Spleen (tissue), 11 donors: ENCODE results near the gene ME3. TPM values are rescaled to one million over a fixed set of nuclear protein-coding genes. Genes with fewer than 3 reads are reported as not detected.
A peak's percentile ranks its signal among the peaks of the same experiment; 100 is the strongest.

ENCODE experiments used
- DNase-seq: peaks from one replicate; pipeline ENCODE4 v3.0.0-alpha.2; 2020
- H3K27ac ChIP-seq, 8 donors: fragments of 200-600 bp; sonication (generic) in 7 of 8; 1 replicate in 4 of 8; 2 replicates in 4 of 8; pipeline versions ENCODE4 v1.5.0 to v1.8.0; 2016 to 2021; ENCODE audit warnings: inconsistent platforms in 4 of 8, mild to moderate bottlenecking in 4 of 8, moderate library complexity in 1 of 8
- H3K27me3 ChIP-seq, 7 donors: fragments of 200-600 bp; sonication (generic) in 6 of 7; replicated peaks in 1 of 7; 1 replicate in 4 of 7; 2 replicates in 3 of 7; pipeline versions ENCODE4 v1.5.0 to v1.8.0; 2016 to 2021; ENCODE audit warnings: inconsistent platforms in 3 of 7, mild to moderate bottlenecking in 1 of 7
- H3K36me3 ChIP-seq, 6 donors: fragments of 200-600 bp; sonication (generic) in 5 of 6; 1 replicate in 4 of 6; 2 replicates in 2 of 6; pipeline versions ENCODE4 v1.5.0 to v1.8.0; 2016 to 2021; ENCODE audit warnings: inconsistent platforms in 2 of 6
- H3K4me1 ChIP-seq, 6 donors: fragments of 200-600 bp; sonication (generic) in 5 of 6; 1 replicate in 3 of 6; 2 replicates in 3 of 6; pipeline versions ENCODE4 v1.5.0 to v1.8.0; 2016 to 2021; ENCODE audit warnings: inconsistent platforms in 3 of 6
- H3K4me3 ChIP-seq, 8 donors: fragments of 200-600 bp; sonication (generic) in 7 of 8; 1 replicate in 4 of 8; 2 replicates in 4 of 8; pipeline versions ENCODE4 v1.5.0 to v1.8.0; 2016 to 2021; ENCODE audit warnings: inconsistent platforms in 4 of 8, mild to moderate bottlenecking in 4 of 8, moderate library complexity in 2 of 8
- H3K9me3 ChIP-seq, 8 donors: fragments of 200-600 bp; sonication (generic) in 7 of 8; 1 replicate in 4 of 8; 2 replicates in 4 of 8; pipeline versions ENCODE4 v1.5.0 to v1.8.0; 2016 to 2021; ENCODE audit warnings: inconsistent platforms in 4 of 8
- POLR2A ChIP-seq, 3 donors: fragments of 450-650 bp; IDR thresholded peaks; one replicate each; pipeline ENCODE4 v1.5.1; 2017; ENCODE audit warnings: antibody characterized with exemption in 3 of 3, mild to moderate bottlenecking in 1 of 3
- POLR2AphosphoS5 ChIP-seq, 3 donors: sonication (generic); formaldehyde crosslinking; IDR thresholded peaks; one replicate each; pipeline ENCODE4 v1.5.1; 2017; ENCODE audit warnings: antibody characterized with exemption in 3 of 3
- WGBS, 5 donors: extraction: QIAGEN DNeasy Blood & Tissue Kit in 3 of 5; methylation state at CpG; one replicate each; pipeline versions ENCODE4 v1.1.5 to v1.1.7; 2013 to 2018; 5-methylcytosine and 5-hydroxymethylcytosine counted together
- intact Hi-C: fragments of 100-400 bp; cut with DNase I; formaldehyde crosslinking; loops from one replicate; pipeline ENCODE4 v1.15.0; 2023; ENCODE audit warnings: low total_unique reads
- polyA plus RNA-seq, 3 donors: library from polyadenylated mRNA; stranded (reverse); fragments of 200-250 nt; gene quantifications; one replicate each; pipeline ENCODE4 v1.2.1, GENCODE V29; 2013
- total RNA-seq, 7 donors: library from RNA; depleted of rRNA in 3 of 7; stranded (reverse); fragments of >200 nt in 3 of 7; fragmentation: NEBNext Ultra II Directional in 4 of 7; extraction: Animal tissue kit (Norgen Biotek cat#: 25700) in 4 of 7; gene quantifications; one replicate each; pipeline versions ENCODE4 v1.1.0 to v1.2.1, GENCODE V29; 2016 to 2021
- TF ChIP-seq, protein P1 (sequence below), 11 experiments: fragments of 200-600 bp in 7 of 11; fragments of 450-650 bp in 4 of 11; sonication (generic) in 4 of 11; IDR thresholded peaks in 8 of 11; conservative IDR thresholded peaks in 3 of 11; 1 replicate in 7 of 11; 2 replicates in 4 of 11; pipeline versions ENCODE4 v1.4.0 to v1.8.0; 2016 to 2021; ENCODE audit warnings: antibody characterized with exemption in 11 of 11, inconsistent platforms in 4 of 11, mild to moderate bottlenecking in 1 of 11
- donor health status: healthy with polysubstance abuse.
- donor health status: DM: no; HTN: no; CAD: no; lungs with moderate emphysema.
- donor health status: DM: no; HTN: no; CAD: no.
- donor health status: Bipolar disorder and iron deficiency.
- donor health status: healthy.
- donor health status: DM: no; HTN: no; CAD: no.
- donor health status: DM: yes; HTN: yes; CAD: no.

The ME3 gene
- total and polyA plus RNA-seq, 10 donors = 6.4 to 25.9 (median 18.3) TPM

DNA sequence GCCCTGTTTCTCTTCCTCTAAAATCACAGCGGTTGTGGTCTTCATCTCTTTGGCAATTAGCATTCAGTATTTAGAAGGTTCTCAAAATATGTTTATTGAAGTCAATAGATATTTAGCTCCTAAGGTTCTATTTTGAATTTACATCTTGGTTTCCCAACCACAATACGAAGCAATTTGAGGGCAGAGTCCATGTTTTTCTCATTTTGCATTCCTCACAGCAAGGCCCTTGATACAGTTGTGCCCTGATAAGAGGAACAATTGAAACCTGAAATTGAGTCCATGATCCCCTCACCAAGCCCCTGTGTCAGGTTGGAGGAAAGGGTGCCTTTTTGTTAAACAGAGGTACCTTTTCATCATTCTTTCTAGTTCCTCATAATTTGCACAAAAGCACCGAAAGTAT is 166.2 kb downstream of the ME3 start:
- DNase-seq = no peak
- TF ChIP-seq POLR2A (IDR thresholded peaks at IDR 0.05) = no peak
- TF ChIP-seq, protein P1, sequence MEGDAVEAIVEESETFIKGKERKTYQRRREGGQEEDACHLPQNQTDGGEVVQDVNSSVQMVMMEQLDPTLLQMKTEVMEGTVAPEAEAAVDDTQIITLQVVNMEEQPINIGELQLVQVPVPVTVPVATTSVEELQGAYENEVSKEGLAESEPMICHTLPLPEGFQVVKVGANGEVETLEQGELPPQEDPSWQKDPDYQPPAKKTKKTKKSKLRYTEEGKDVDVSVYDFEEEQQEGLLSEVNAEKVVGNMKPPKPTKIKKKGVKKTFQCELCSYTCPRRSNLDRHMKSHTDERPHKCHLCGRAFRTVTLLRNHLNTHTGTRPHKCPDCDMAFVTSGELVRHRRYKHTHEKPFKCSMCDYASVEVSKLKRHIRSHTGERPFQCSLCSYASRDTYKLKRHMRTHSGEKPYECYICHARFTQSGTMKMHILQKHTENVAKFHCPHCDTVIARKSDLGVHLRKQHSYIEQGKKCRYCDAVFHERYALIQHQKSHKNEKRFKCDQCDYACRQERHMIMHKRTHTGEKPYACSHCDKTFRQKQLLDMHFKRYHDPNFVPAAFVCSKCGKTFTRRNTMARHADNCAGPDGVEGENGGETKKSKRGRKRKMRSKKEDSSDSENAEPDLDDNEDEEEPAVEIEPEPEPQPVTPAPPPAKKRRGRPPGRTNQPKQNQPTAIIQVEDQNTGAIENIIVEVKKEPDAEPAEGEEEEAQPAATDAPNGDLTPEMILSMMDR (IDR thresholded peaks at IDR 0.05 in 8 of 11, conservative IDR thresholded peaks at IDR 0.05 in 3 of 11) = no peak
- TF ChIP-seq POLR2AphosphoS5 (IDR thresholded peaks at IDR 0.05) = no peak
- Histone ChIP-seq H3K4me3 (no peak overlapping the region), H3K36me3 (no peaks in the 10 kb centered on the region), H3K27me3 (no peaks in the 10 kb centered on the region), H3K9me3 (no peaks in the 10 kb centered on the region), H3K27ac (no peak overlapping the region), H3K4me1 (peaks cover 0 to 16% (median 9%) of the 10 kb centered on the region in 6 donors)
- intact Hi-C loops = no loop called here
- 87 to 94% (median 92%) methylated on average over 3 of the region's 3 CpGs for WGBS, 5 donors

DNA sequence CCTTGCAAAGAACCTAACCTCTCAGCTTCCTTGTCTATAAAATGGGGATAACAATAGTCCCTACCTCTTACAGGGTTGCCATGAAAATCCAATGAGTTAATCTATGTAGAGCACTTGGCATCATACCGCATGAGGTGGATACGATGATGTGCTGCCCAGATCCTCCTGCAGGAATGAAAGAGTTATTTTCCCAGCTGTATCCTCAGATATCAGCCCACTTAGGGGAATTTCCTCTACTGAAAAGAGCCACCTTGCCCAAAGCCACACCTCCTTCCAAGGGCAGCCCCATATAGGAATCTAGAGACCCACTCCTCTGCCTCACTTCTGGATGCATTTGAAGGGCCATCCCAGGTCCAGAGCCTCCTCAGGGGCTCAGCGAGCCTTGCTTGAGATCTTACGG is 169.3 kb downstream of the ME3 start:
- Histone ChIP-seq H3K36me3 (no peaks in the 10 kb centered on the region), H3K27me3 (no peaks in the 10 kb centered on the region), H3K4me3 (no peak overlapping the region), H3K9me3 (no peaks in the 10 kb centered on the region), H3K27ac (peak overlapping the region in 4 of 8 donors; percentile 9 to 38 (median 16)), H3K4me1 (peaks cover 0 to 16% (median 9%) of the 10 kb centered on the region in 6 donors)
- intact Hi-C loops = no loop called here
- TF ChIP-seq POLR2AphosphoS5 (IDR thresholded peaks at IDR 0.05) (no peak), POLR2A (IDR thresholded peaks at IDR 0.05) (no peak)
- TF ChIP-seq, protein P1 (IDR thresholded peaks at IDR 0.05 in 8 of 11, conservative IDR thresholded peaks at IDR 0.05 in 3 of 11) = no peak
- WGBS, 5 donors = 72 to 91% (median 80%) methylated on average over 4 of the region's 4 CpGs
- no peak for DNase-seq

DNA sequence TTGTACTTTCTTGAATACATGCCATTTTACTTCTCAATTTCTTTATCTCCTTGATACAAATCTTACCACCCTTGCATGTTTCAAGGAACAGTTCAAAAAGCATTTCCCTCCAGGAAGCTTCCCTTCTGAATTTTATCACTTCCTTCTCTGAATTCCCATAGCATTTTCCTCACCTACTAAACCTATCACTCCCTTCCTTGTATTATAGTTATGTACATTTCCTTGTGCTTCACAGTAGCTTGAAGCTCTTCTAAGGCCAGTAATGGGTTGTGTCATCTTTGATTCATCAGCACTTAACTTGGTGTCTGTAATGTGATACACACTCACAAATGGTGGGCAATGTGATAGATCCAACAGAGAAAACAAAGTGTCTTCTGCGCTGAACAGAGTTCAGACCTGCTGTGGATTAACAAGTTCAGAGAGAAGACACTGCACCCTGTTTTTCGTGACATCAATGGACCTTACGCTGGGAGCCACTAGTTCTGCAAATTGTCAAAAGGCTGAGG is 170.2 kb downstream of the ME3 start:
- WGBS, 5 donors = 91 to 99% (median 92%) methylated on average over 3 of the region's 3 CpGs
- Histone ChIP-seq H3K9me3 (no peaks in the 10 kb centered on the region), H3K27ac (no peak overlapping the region), H3K27me3 (no peaks in the 10 kb centered on the region), H3K36me3 (no peaks in the 10 kb centered on the region), H3K4me1 (peaks cover 0 to 16% (median 9%) of the 10 kb centered on the region in 6 donors), H3K4me3 (no peak overlapping the region)
- DNase-seq = no peak
- TF ChIP-seq, protein P1 (IDR thresholded peaks at IDR 0.05 in 8 of 11, conservative IDR thresholded peaks at IDR 0.05 in 3 of 11) = no peak
- TF ChIP-seq POLR2AphosphoS5 (IDR thresholded peaks at IDR 0.05) = no peak
- TF ChIP-seq POLR2A (IDR thresholded peaks at IDR 0.05) = no peak
- intact Hi-C loops = no loop called here

DNA sequence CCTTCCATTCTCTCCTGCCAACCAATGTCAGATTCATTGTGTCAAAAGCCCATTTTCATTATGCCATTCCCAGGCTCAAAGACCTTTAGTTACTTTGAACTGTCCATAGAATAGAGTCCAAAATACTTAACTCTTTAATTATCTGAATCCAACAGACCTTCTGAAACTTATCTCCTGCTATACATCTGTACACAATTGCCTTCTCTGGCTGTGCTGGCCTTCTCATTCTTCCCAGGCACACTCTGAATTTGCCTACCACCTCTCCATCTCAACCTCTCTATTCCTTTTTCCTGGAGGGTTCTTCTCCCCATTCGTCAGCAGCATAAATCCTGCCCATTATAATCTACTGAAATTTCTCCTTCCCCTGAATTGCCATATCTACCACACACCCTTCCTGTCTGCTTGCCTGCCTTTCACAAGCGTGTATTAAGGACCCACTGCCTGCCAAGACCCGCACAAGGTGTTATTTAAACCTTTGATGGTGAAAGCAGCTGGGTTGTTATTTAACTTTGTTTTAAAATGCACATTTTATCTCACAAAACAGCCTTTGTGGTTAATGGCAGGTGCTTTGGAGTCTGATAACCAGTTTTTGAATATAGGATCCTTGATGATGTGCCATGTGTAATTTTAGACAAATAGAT is 171.8 kb downstream of the ME3 start:
- Histone ChIP-seq H3K4me1 (peaks cover 0 to 16% (median 9%) of the 10 kb centered on the region in 6 donors), H3K9me3 (no peaks in the 10 kb centered on the region), H3K36me3 (no peaks in the 10 kb centered on the region), H3K4me3 (no peak overlapping the region), H3K27me3 (no peaks in the 10 kb centered on the region), H3K27ac (no peak overlapping the region)
- WGBS, 5 donors = 38 to 55% (median 49%) methylated on average over 3 of the region's 3 CpGs
- DNase-seq = no peak
- intact Hi-C loops = no loop called here
- TF ChIP-seq, protein P1 (IDR thresholded peaks at IDR 0.05 in 8 of 11, conservative IDR thresholded peaks at IDR 0.05 in 3 of 11) = no peak
- no peak for TF ChIP-seq POLR2AphosphoS5 (IDR thresholded peaks at IDR 0.05)
- TF ChIP-seq POLR2A (IDR thresholded peaks at IDR 0.05) = no peak
